Left colon (tissue), 2 donors: ENCODE results near the gene ALG10B. TPM values are rescaled to one million over a fixed set of nuclear protein-coding genes. Genes with fewer than 3 reads are reported as not detected.

Source experiments
- ATAC-seq: fragments of 200-7000 bp; cut with Tn5 transposase; one replicate; pipeline ENCODE4 v1.9.1; 2020; ENCODE audit warnings: mild to moderate bottlenecking, moderate library complexity
- DNase-seq, 2 donors: peaks; one replicate each; pipeline ENCODE4 v3.0.0-alpha.2; 2020
- intact Hi-C, 2 donors: fragments of 100-400 bp; cut with DNase I in 1 of 2; cut with micrococcal nuclease in 1 of 2; formaldehyde crosslinking; loops; one replicate each; pipeline versions ENCODE4 v1.11.2 to v1.14.0; 2022; cut with DNase I, micrococcal nuclease
- total RNA-seq, 2 donors: library from RNA; stranded (reverse); fragmentation: NEBNext Ultra II Directional; extraction: Animal tissue kit (Norgen Biotek cat#: 25700); gene quantifications; one replicate each; pipeline ENCODE4 v1.2.1, GENCODE V29; 2021
- donor health status: DM: no; HTN: no; CAD: no.
- donor health status: DM: yes; HTN: yes; CAD: no.

ALG10B gene
- total RNA-seq, 2 donors from 2014 or later, result 4.9 to 5.3 TPM

DNA sequence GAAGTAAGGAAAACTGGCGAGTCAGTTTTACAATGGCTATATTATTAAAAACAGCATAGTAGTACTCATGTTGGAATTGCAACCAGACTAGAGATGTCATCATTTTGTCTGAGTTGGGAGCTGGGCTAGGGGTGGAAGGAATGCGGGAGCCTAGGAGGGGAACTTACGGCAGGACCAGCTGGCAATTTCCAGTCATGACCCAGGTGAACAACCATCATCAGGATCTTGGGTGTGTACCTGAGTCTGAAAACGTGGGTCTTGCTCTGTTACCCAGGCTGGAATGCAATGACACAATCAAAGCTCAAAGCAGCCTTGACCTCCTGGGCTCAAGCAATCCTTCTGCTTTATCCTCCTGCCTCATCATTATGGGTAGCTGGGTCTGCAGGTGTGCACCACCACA is 50.9 kb downstream of the ALG10B start:
- intact Hi-C loops, result no loop called here
- no peak for DNase-seq
- ATAC-seq, result no peak

DNA sequence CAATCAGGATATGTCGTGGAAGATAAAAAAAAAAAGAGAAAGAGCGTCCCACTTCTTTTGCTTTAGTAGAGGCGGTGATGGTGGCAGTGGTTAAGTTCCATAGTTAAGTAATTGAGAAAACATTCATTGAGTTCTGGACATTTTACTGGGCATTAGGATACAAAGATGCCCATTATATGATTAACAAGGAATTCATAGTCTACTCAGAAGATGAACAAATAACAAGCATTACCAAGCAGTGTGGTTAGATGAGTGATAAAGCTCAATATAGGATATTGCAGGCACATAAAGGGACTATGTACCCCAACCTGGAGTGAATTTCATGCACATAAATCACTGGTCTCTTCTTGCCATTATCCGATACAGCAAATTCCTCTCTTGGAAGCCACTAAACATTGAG is 53.7 kb downstream of the ALG10B start:
- intact Hi-C loops, result no loop called here
- no peak for ATAC-seq
- DNase-seq, result no peak

DNA sequence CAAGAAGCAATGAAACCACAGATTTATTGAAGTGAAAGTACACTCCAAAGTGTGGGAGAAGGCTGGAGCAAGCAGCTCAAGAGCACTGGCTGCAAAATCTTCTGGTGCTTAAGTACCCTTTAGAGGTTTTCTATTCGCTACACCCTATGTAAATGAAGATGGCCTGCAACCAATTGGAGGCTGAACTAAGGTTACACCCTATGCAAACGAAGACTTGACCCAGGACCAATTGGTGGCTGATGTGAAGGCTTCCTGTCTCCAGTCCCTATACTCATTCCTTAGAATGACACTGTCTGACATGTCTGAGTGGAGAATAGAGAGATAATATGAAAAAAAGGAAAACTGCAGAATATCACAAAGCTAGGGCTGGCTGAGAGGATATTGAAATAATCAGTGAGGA is 57.2 kb downstream of the ALG10B start:
- ATAC-seq, result no peak
- intact Hi-C loops, result no loop called here

GRCh38 chr12:38374751-38375150 is 58.2 kb downstream of the ALG10B start:
- DNase-seq (no peak), ATAC-seq (no peak)
- intact Hi-C loops, result no loop called here

More for the DNA sequence above, 57.2 kb downstream of the ALG10B start:
- DNase-seq, result no peak
